Large intestine (tissue), 3 donors: Measurements from ENCODE around the gene SUPT20H. TPM values are rescaled to one million over a fixed set of nuclear protein-coding genes. Genes with fewer than 3 reads are reported as not detected.

Source experiments
- DNase-seq, 2 donors: peaks; one replicate each; pipeline versions ENCODE4 v3.0.0 to v3.0.0-alpha.2; 2013
- H3K27ac ChIP-seq: one replicate; pipeline ENCODE4 v1.5.1; 2013; ENCODE audit warnings: low read length
- H3K27me3 ChIP-seq: 2 replicates; pipeline ENCODE4 v1.6.1; 2013; ENCODE audit warnings: low read length; ENCODE audit not compliant: control insufficient read depth, insufficient read depth
- H3K36me3 ChIP-seq: 2 replicates; pipeline ENCODE4 v1.6.1; 2013; ENCODE audit warnings: low read length; ENCODE audit not compliant: control insufficient read depth, insufficient read depth
- H3K4me1 ChIP-seq: one replicate; pipeline ENCODE4 v1.6.1; 2013; ENCODE audit warnings: low read length; ENCODE audit not compliant: control insufficient read depth, insufficient read depth
- H3K4me3 ChIP-seq: one replicate; pipeline ENCODE4 v1.5.1; 2013; ENCODE audit warnings: low read length
- H3K9me3 ChIP-seq: one replicate; pipeline ENCODE4 v1.6.1; 2013; ENCODE audit warnings: mild to moderate bottlenecking, low read depth, low read length, moderate library complexity; ENCODE audit not compliant: control insufficient read depth
- WGBS: methylation state at CpG from one replicate; pipeline ENCODE4 v1.1.5; 2013; ENCODE audit warnings: low lambda C conversion rate; ENCODE audit not compliant: insufficient coverage; 5-methylcytosine and 5-hydroxymethylcytosine counted together
- polyA plus RNA-seq: library from polyadenylated mRNA; unstranded; fragments of 120-200 nt; gene quantifications from one replicate; pipeline ENCODE4 v1.2.1, GENCODE V29; 2013

SUPT20H gene
- polyA plus RNA-seq, 1 donor = 63.9 TPM

DNA sequence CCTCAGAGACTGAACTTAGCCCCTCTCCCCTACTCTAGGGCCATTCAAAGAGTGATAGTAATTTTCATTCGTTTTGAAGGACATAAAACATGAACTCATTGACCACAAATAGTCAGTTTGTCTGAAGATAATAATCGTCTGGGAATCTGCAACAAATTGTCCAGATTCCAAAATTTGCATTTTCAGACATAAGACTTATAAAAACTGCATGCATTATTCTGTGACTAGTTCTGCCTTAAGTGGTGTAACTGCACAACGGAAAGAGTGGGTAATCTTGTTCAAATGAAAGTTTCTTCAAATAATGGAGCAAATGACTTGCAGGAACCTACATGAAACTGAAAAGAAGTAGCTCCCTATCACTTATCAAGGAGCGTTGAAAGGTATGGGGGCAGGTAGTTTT is 37.6 kb upstream of the SUPT20H start:
- no peaks in the 10 kb centered on the region for H3K36me3 ChIP-seq

DNA sequence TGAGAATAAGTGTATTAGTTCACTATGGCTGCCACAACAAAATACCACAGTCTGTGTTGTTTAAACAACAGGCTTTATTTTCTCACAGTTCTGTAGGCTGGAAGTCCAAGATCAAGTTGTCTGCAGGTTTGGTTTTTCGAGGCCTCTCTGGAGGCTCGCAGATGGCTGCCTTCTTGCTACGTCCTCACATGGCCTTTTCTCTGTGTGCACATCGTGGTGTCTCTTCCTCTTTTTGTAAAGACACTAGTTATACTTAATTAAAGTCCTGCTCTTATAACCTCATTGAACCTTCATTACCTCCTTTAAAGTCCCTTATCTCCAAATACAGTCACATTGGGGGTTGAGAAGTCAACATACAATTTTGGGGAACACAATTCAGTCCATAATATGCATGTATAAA is 35.4 kb upstream of the SUPT20H start:
- H3K27me3 ChIP-seq = no peaks in the 10 kb centered on the region
- 100% methylated on average over 3 of the region's 4 CpGs for WGBS
- H3K4me1 ChIP-seq = no peaks in the 10 kb centered on the region

More for the DNA sequence above, 37.6 kb upstream of the SUPT20H start:
- no peaks in the 10 kb centered on the region for H3K27me3 ChIP-seq
- H3K27ac ChIP-seq = no peak overlapping the region
- no peaks in the 10 kb centered on the region for H3K9me3 ChIP-seq
- H3K4me1 ChIP-seq = no peaks in the 10 kb centered on the region
- DNase-seq = no peak
- whole genome bisulfite sequencing = 67% methylated on average over 1 of the region's 4 CpGs
- no peak overlapping the region for H3K4me3 ChIP-seq

DNA sequence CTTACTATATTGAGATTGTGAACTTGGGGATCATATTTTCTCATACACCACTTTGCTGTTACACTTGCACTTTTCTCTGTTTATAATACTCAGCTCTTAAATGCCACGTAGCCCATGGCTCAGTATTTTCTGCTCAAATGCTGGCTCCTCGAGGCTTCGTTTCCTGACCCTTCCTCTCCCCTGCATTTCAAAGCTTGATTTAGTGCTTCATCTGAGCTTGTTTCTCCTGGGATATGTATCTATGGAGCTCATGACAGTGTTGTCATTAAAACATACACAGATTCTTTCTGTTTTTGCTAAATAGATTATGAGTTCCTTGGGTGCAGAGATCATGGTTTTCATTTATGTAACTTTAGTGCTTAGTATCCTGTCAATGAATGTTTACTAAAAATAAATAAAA is 34.6 kb upstream of the SUPT20H start:
- no peak overlapping the region for H3K27ac ChIP-seq
- DNase-seq = no peak
- H3K4me3 ChIP-seq = no peak overlapping the region
- H3K36me3 ChIP-seq = no peaks in the 10 kb centered on the region
- WGBS = 52% methylated on average over 3 of the region's 3 CpGs
- H3K4me1 ChIP-seq = no peaks in the 10 kb centered on the region
- no peaks in the 10 kb centered on the region for H3K9me3 ChIP-seq
- no peaks in the 10 kb centered on the region for H3K27me3 ChIP-seq

More for the DNA sequence above, 35.4 kb upstream of the SUPT20H start:
- DNase-seq = no peak
- H3K27ac ChIP-seq = no peak overlapping the region
- no peaks in the 10 kb centered on the region for H3K9me3 ChIP-seq
- no peaks in the 10 kb centered on the region for H3K36me3 ChIP-seq
- H3K4me3 ChIP-seq = no peak overlapping the region

DNA sequence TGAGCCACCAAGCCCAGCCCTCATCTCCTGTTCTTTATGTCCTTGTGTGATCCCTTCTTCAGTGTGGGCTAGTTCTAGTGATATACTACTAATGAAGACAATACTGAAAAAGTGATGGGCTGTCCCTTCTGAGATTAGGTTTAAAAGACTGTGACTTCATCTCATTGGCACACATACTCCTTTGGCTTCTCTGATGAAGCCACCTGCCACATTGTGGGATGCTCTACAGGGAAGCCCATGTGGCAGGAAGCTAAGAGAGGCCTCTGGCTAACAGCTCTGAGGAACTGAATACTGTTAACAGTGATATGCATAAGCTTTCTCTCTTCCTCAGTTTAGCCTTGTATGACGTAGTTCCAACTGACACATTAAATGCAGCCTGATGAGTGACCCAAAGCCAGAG is 32.3 kb upstream of the SUPT20H start:
- no peak for DNase-seq
- Histone ChIP-seq H3K4me3 (no peak overlapping the region), H3K36me3 (no peaks in the 10 kb centered on the region), H3K4me1 (no peaks in the 10 kb centered on the region), H3K9me3 (no peaks in the 10 kb centered on the region), H3K27ac (no peak overlapping the region), H3K27me3 (no peaks in the 10 kb centered on the region)
- WGBS = no CpG with 5 or more reads among the region's 1 CpG

DNA sequence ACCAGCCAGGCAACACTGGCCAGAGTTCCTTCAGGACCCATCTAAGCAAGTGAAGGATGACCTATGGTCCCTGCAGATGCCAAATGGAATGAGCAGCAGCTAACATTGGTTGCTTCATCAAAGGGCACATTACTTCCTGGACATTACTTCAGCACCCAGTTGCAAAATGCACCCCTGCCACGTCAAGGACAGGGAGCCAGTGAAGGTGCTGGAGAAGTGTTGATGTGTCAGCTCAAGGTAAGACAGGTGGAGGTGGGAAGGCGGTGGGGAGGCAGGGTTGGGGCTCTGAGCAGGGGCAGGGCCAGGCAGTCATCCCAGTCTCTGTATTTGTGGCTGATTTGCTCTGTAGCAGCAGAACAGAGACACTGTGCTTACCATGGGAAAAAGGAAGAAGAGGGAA is 31.4 kb upstream of the SUPT20H start:
- H3K4me3 ChIP-seq = no peak overlapping the region
- H3K27ac ChIP-seq = no peak overlapping the region
- DNase-seq = no peak
- H3K36me3 ChIP-seq = no peaks in the 10 kb centered on the region
- H3K4me1 ChIP-seq = no peaks in the 10 kb centered on the region
- no peaks in the 10 kb centered on the region for H3K9me3 ChIP-seq
- no peaks in the 10 kb centered on the region for H3K27me3 ChIP-seq
- WGBS = no CpG with 5 or more reads among the region's 2 CpGs

DNA sequence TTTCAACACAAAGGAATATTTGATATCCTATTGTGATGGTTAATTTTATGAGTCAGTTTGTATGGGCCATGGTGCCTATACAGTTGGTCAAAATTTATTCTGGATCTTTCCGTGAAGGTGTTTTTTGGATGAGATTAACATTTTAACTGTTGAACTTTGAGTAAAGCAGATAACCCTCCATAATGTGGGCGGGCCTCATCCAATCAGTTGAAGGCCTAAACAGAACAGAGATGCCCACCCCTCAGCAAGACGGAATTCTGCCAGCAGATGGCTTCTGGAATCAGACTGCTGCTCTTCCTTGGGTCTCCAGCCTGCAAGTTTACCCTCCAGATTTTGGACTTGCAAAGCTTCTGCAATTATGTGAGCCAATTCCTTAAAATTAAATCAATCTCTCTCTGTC is 30.0 kb upstream of the SUPT20H start:
- no CpG with 5 or more reads among the region's 3 CpGs for WGBS
- Histone ChIP-seq H3K27me3 (no peaks in the 10 kb centered on the region), H3K27ac (no peak overlapping the region), H3K36me3 (no peaks in the 10 kb centered on the region), H3K4me1 (no peaks in the 10 kb centered on the region), H3K9me3 (no peaks in the 10 kb centered on the region), H3K4me3 (no peak overlapping the region)
- DNase-seq = no peak

DNA sequence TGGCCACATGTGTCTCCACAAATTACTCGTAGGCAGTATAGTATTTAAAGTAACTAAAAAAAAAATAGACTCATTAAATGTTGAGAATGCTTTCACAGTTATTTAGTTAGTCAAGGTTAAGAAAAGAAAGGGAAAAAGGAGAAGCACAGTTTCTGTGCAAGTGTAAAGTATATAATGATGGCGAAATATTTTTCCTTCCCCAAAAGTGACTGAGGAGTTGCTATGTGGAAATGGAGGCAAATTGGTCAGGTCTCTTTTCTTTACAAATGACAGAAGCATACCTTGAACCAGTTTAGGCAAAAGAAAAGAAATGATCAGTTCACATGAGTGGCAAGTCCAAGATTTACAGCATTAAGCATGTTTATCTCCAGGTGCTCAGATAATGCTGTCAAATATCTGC is 28.0 kb upstream of the SUPT20H start:
- Histone ChIP-seq H3K4me1 (no peaks in the 10 kb centered on the region), H3K27ac (no peak overlapping the region), H3K4me3 (no peak overlapping the region), H3K9me3 (no peaks in the 10 kb centered on the region), H3K36me3 (no peaks in the 10 kb centered on the region), H3K27me3 (no peaks in the 10 kb centered on the region)
- no CpG with 5 or more reads among the region's 2 CpGs for WGBS
- no peak for DNase-seq

DNA sequence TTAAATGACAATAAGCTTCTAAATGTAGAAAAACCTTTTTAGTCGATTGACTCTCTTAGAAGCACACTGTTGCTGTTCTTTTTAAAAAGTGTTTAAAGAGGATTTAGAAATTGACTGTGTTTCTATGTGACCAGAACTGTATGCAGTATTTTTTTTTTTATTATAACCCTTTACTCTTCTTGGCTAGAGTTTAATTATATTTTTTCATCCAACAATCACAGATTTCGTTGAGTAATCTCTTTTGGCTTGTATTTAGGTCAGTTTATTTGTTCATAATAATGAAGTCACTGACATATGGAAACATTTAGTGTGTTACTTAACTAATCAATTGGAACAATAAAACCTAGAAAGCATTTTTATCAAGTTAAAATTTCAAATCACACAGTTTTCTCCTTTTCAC is 26.1 kb upstream of the SUPT20H start:
- Histone ChIP-seq H3K4me3 (no peak overlapping the region), H3K27ac (no peak overlapping the region), H3K27me3 (no peaks in the 10 kb centered on the region), H3K9me3 (no peaks in the 10 kb centered on the region), H3K4me1 (no peaks in the 10 kb centered on the region), H3K36me3 (no peaks in the 10 kb centered on the region)
- 83% methylated on average over 2 of the region's 2 CpGs for WGBS
- no peak for DNase-seq

DNA sequence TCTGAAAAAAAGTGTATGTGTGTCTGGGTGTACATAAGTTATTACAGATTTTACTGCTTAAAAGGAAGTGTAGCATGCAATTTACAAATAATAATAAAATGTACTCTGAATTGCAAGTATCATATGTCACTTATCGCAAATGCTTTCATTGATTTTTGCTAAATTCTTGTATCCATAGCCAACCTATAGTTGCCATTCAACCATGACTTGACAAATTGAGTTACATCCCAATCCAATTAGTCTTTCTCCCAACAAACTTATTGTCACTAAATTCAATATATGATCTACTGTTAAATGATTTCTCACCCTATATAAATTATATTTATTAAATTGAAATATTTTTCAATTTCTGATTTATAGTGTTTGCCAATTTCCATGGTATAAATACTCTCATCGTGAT is 17.3 kb upstream of the SUPT20H start:
- Histone ChIP-seq H3K4me1 (no peaks in the 10 kb centered on the region), H3K36me3 (no peaks in the 10 kb centered on the region), H3K4me3 (no peak overlapping the region), H3K27me3 (no peaks in the 10 kb centered on the region), H3K27ac (no peak overlapping the region), H3K9me3 (no peaks in the 10 kb centered on the region)
- 100% methylated on average over 2 of the region's 2 CpGs for WGBS
- no peak for DNase-seq

DNA sequence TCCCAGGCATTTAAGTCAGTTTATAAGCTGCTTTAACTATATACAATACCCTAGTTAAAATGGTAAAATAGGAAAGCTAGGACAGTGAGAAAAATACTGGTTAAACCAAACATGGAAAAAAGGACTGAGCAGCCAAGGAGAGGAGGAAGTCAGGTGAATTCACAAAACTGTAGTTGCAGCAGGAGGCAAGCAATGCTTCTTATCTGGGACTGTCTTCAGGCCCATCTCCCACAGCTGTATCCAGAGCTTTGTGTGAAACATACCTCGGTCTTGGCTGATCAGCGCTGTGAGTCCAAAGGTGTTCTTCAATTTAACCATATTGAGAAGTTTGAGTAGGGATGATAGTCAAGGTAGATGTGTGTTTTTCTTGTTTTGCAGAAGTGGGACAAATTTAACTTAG is 15.7 kb upstream of the SUPT20H start:
- DNase-seq = no peak
- H3K9me3 ChIP-seq = no peaks in the 10 kb centered on the region
- WGBS = no CpG with 5 or more reads among the region's 2 CpGs
- H3K36me3 ChIP-seq = no peaks in the 10 kb centered on the region
- no peaks in the 10 kb centered on the region for H3K27me3 ChIP-seq
- H3K27ac ChIP-seq = no peak overlapping the region
- no peak overlapping the region for H3K4me3 ChIP-seq
- no peaks in the 10 kb centered on the region for H3K4me1 ChIP-seq

DNA sequence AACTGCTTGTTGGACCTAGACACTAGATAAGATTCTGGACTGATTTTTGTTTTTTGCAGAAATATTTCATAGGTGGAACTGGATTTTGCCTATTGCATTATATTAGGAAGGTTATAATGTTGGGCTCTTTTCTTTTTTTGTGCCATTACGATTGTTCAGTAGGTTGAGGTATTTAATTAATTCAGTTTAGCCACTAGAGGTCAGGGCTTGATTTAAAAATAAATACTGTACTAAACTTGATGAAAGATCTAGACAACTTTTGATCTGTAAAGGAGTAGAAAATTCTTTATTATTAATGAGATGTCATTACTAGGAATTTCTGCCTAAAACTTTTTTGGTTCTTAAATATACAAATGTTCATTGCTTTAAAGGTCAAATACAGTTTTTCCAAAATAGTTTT is 15.2 kb upstream of the SUPT20H start:
- no peaks in the 10 kb centered on the region for H3K9me3 ChIP-seq
- H3K27me3 ChIP-seq = no peaks in the 10 kb centered on the region
- H3K27ac ChIP-seq = no peak overlapping the region
- H3K4me3 ChIP-seq = no peak overlapping the region
- no CpG with 5 or more reads among the region's 1 CpG for WGBS
- no peaks in the 10 kb centered on the region for H3K36me3 ChIP-seq
- no peak for DNase-seq
- no peaks in the 10 kb centered on the region for H3K4me1 ChIP-seq
